NB4 (cell line): ENCODE data around the gene RASAL2.
A peak's percentile ranks its signal among the peaks of the same experiment; 100 is the strongest.

ENCODE experiments used
- DNase-seq: peaks from one replicate; pipeline ENCODE4 v3.0.0; 2010; ENCODE audit warnings: low read depth
- H3K4me3 ChIP-seq: one replicate; pipeline ENCODE4 v1.5.1; 2011; ENCODE audit warnings: mild to moderate bottlenecking, low read depth, low read length, moderate library complexity
- CTCF ChIP-seq: IDR thresholded peaks from one replicate; pipeline ENCODE4 v1.5.1; 2012; ENCODE audit warnings: low read depth, low read length
- MAX ChIP-seq: IDR thresholded peaks from 2 replicates; pipeline ENCODE4 v1.6.1; 2011; ENCODE audit warnings: low read depth, low read length
- MYC ChIP-seq: IDR thresholded peaks from 2 replicates; pipeline ENCODE4 v1.6.1; 2011; ENCODE audit warnings: low read depth, low read length
- POLR2A ChIP-seq: IDR thresholded peaks from 2 replicates; pipeline ENCODE4 v1.6.1; 2011; ENCODE audit warnings: mild to moderate bottlenecking; ENCODE audit not compliant: insufficient read length; ENCODE audit errors: extremely low read depth

Gene RASAL2

GRCh38 chr1:178165196-178165595 lies 71.3 kb downstream of the RASAL2 start:
- TF ChIP-seq MYC (no peak), CTCF (no peak), POLR2A (no peak), MAX (no peak)
- no peak overlapping the region for H3K4me3 ChIP-seq
- no peak for DNase-seq

GRCh38 chr1:178166429-178167024 lies 72.6 kb downstream of the RASAL2 start:
- H3K4me3 ChIP-seq, result no peak overlapping the region
- no peak for TF ChIP-seq MYC
- no peak for TF ChIP-seq MAX
- no peak for TF ChIP-seq POLR2A
- no peak for TF ChIP-seq CTCF
- peak; percentile 15 for DNase-seq

- H3K4me3 ChIP-seq, result no peak overlapping the region
- TF ChIP-seq MAX (no peak), MYC (no peak), CTCF (no peak), POLR2A (no peak)
- DNase-seq, result peak; percentile 8
Measured at GRCh38 chr1:178168536-178168935, 74.6 kb downstream of the RASAL2 start.

- TF ChIP-seq CTCF (no peak), MYC (no peak), POLR2A (no peak), MAX (no peak)
- no peak overlapping the region for H3K4me3 ChIP-seq
- DNase-seq, result no peak
Measured at GRCh38 chr1:178169649-178170048, 75.7 kb downstream of the RASAL2 start.

- DNase-seq, result no peak
- no peak overlapping the region for H3K4me3 ChIP-seq
- TF ChIP-seq POLR2A, result no peak
- TF ChIP-seq MYC, result no peak
- TF ChIP-seq MAX, result no peak
- TF ChIP-seq CTCF, result no peak
Measured at GRCh38 chr1:178172939-178173338, 79.0 kb downstream of the RASAL2 start.

GRCh38 chr1:178174539-178174938 lies 80.6 kb downstream of the RASAL2 start:
- no peak for DNase-seq
- no peak overlapping the region for H3K4me3 ChIP-seq
- TF ChIP-seq MAX, result no peak
- TF ChIP-seq CTCF, result no peak
- no peak for TF ChIP-seq MYC
- TF ChIP-seq POLR2A, result no peak
